H9 (cell line): ENCODE data around the gene NTRK2. TPM values are rescaled to one million over a fixed set of nuclear protein-coding genes. Genes with fewer than 3 reads are reported as not detected.

Experiments
- DNase-seq: peaks from one replicate; pipeline ENCODE4 v3.0.0-alpha.2; 2017
- H2AFZ ChIP-seq: one replicate; pipeline ENCODE4 v1.6.1; 2013; ENCODE audit warnings: mild to moderate bottlenecking, low read length, control low read depth, moderate library complexity
- H2AK5ac ChIP-seq: 2 replicates; pipeline ENCODE4 v1.6.1; 2013; ENCODE audit warnings: low read length, control low read depth, mixed read lengths; ENCODE audit not compliant: insufficient read length
- H2BK120ac ChIP-seq: one replicate; pipeline ENCODE4 v1.6.1; 2013; ENCODE audit warnings: low read depth, mild to moderate bottlenecking, low read length, control low read depth, inconsistent platforms; ENCODE audit not compliant: poor library complexity, severe bottlenecking
- H2BK12ac ChIP-seq: 2 replicates; pipeline ENCODE4 v1.6.1; 2013; ENCODE audit warnings: low read length, control low read depth, mixed read lengths, low read depth; ENCODE audit not compliant: insufficient read length
- H2BK15ac ChIP-seq: 2 replicates; pipeline ENCODE4 v1.6.1; 2013; ENCODE audit warnings: low read depth, low read length, control low read depth
- H2BK20ac ChIP-seq: one replicate; pipeline ENCODE4 v1.6.1; 2013; ENCODE audit warnings: low read depth, mild to moderate bottlenecking, low read length, control low read depth, inconsistent platforms; ENCODE audit not compliant: poor library complexity, severe bottlenecking
- H2BK5ac ChIP-seq: 2 replicates; pipeline ENCODE4 v1.6.1; 2013; ENCODE audit warnings: low read length, control low read depth, mixed read lengths; ENCODE audit not compliant: insufficient read length
- H3K14ac ChIP-seq: 2 replicates; pipeline ENCODE4 v1.6.1; 2013; ENCODE audit warnings: low read length, control low read depth; ENCODE audit not compliant: insufficient read depth
- H3K18ac ChIP-seq: 2 replicates; pipeline ENCODE4 v1.6.1; 2013; ENCODE audit warnings: low read depth, mild to moderate bottlenecking, mixed read lengths, low read length, control low read depth; ENCODE audit not compliant: insufficient read length
- H3K23ac ChIP-seq: 2 replicates; pipeline ENCODE4 v1.6.1; 2013; ENCODE audit warnings: low read length, control low read depth, mixed read lengths, low read depth; ENCODE audit not compliant: insufficient read length
- H3K23me2 ChIP-seq: 2 replicates; pipeline ENCODE4 v1.6.1; 2013; ENCODE audit warnings: low read depth, mild to moderate bottlenecking, mixed read lengths, low read length, control low read depth; ENCODE audit not compliant: insufficient read length, poor library complexity, severe bottlenecking
- H3K27ac ChIP-seq: 2 replicates; pipeline ENCODE4 v1.5.1; 2013; ENCODE audit warnings: low read length, control low read depth, mixed read lengths, low read depth; ENCODE audit not compliant: insufficient read length
- H3K27me3 ChIP-seq: 2 replicates; pipeline ENCODE4 v1.6.1; 2013; ENCODE audit warnings: low read length, control low read depth, inconsistent platforms; ENCODE audit not compliant: insufficient read depth
- H3K4ac ChIP-seq: 2 replicates; pipeline ENCODE4 v1.6.1; 2013; ENCODE audit warnings: low read depth, mild to moderate bottlenecking, control low read depth, inconsistent platforms, low read length, moderate library complexity
- H3K4me1 ChIP-seq: 2 replicates; pipeline ENCODE4 v1.6.1; 2013; ENCODE audit warnings: low read length, control low read depth, inconsistent platforms; ENCODE audit not compliant: insufficient read depth
- H3K4me2 ChIP-seq: 2 replicates; pipeline ENCODE4 v1.6.1; 2013; ENCODE audit warnings: low read length, control low read depth, mixed read lengths; ENCODE audit not compliant: insufficient read length, insufficient read depth
- H3K56ac ChIP-seq: 2 replicates; pipeline ENCODE4 v1.6.1; 2013; ENCODE audit warnings: low read depth, mild to moderate bottlenecking, mixed read lengths, low read length, control low read depth; ENCODE audit not compliant: insufficient read length
- H3K79me1 ChIP-seq: 2 replicates; pipeline ENCODE4 v1.6.1; 2013; ENCODE audit warnings: low read depth, mild to moderate bottlenecking, moderate library complexity, low read length, control low read depth, inconsistent platforms; ENCODE audit not compliant: insufficient read depth, poor library complexity, severe bottlenecking
- H3K79me2 ChIP-seq: 2 replicates; pipeline ENCODE4 v1.6.1; 2013; ENCODE audit warnings: low read length, control low read depth, inconsistent platforms; ENCODE audit not compliant: insufficient read depth
- H3K9ac ChIP-seq: 2 replicates; pipeline ENCODE4 v1.6.1; 2013; ENCODE audit warnings: low read length, control low read depth, mixed read lengths; ENCODE audit not compliant: insufficient read length; ENCODE audit errors: extremely low read depth
- H3K9me3 ChIP-seq: one replicate; pipeline ENCODE4 v1.6.1; 2013; ENCODE audit warnings: low read depth, low read length, inconsistent platforms; ENCODE audit not compliant: control insufficient read depth
- H3T11ph ChIP-seq: one replicate; pipeline ENCODE4 v1.6.1; 2013; ENCODE audit warnings: mild to moderate bottlenecking, low read length, control low read depth, inconsistent platforms
- H4K20me1 ChIP-seq: one replicate; pipeline ENCODE4 v1.6.1; 2013; ENCODE audit not compliant: control insufficient read depth, insufficient read length, insufficient read depth
- H4K5ac ChIP-seq: 2 replicates; pipeline ENCODE4 v1.6.1; 2013; ENCODE audit warnings: low read depth, mild to moderate bottlenecking, mixed read lengths, low read length, control low read depth; ENCODE audit not compliant: insufficient read length
- H4K8ac ChIP-seq: replicated peaks from 2 replicates; pipeline ENCODE4 v1.6.1; 2013; ENCODE audit warnings: low read length, control low read depth, mixed read lengths, low read depth; ENCODE audit not compliant: insufficient read length
- H4K91ac ChIP-seq: 2 replicates; pipeline ENCODE4 v1.6.1; 2013; ENCODE audit warnings: low read depth, mild to moderate bottlenecking, moderate library complexity, mixed read lengths, low read length, control low read depth; ENCODE audit not compliant: insufficient read length
- H3K27ac Mint-ChIP-seq, 3 experiments: 2 replicates in 2 of 3; 3 replicates in 1 of 3; pipeline ENCODE4 v1.8.0; 2020 to 2021; ENCODE audit warnings: mixed read lengths in 3 of 3, mild to moderate bottlenecking in 1 of 3, moderate library complexity in 1 of 3
- H3K27me3 Mint-ChIP-seq: 2 replicates; pipeline ENCODE4 v1.8.0; 2021; ENCODE audit warnings: low read depth, mild to moderate bottlenecking, moderate library complexity, mixed read lengths
- H3K36me3 Mint-ChIP-seq, 3 experiments: 2 replicates in 2 of 3; 3 replicates in 1 of 3; pipeline ENCODE4 v1.8.0; 2020 to 2021; ENCODE audit warnings: low read depth in 3 of 3, mixed read lengths in 3 of 3; ENCODE audit not compliant: insufficient read depth in 1 of 3
- H3K4me1 Mint-ChIP-seq, 2 experiments: 2 replicates each; pipeline ENCODE4 v1.8.0; 2020; ENCODE audit warnings: mixed read lengths in 2 of 2
- H3K4me3 Mint-ChIP-seq, 2 experiments: 2 replicates in 1 of 2; 3 replicates in 1 of 2; pipeline ENCODE4 v1.8.0; 2020 to 2021; ENCODE audit warnings: mild to moderate bottlenecking in 2 of 2, mixed read lengths in 2 of 2, moderate library complexity in 1 of 2
- H3K9me3 Mint-ChIP-seq, 2 experiments: 2 replicates in 1 of 2; 3 replicates in 1 of 2; pipeline ENCODE4 v1.8.0; 2020; ENCODE audit warnings: mild to moderate bottlenecking in 2 of 2, mixed read lengths in 2 of 2, moderate library complexity in 1 of 2
- WGBS: extraction: QIAGEN DNeasy Blood & Tissue Kit; methylation state at CpG from one replicate; pipeline ENCODE4 v1.1.7; 2013; ENCODE audit warnings: missing lambda C conversion rate, low lambda C conversion rate, mixed read lengths; ENCODE audit not compliant: insufficient read length; ENCODE audit errors: extremely low coverage; 5-methylcytosine and 5-hydroxymethylcytosine counted together
- total RNA-seq: library from RNA; stranded (reverse); gene quantifications from 2 replicates; pipeline ENCODE4 v1.2.1, GENCODE V29; 2021
- TF ChIP-seq, protein P1 (sequence below): fragments of 200-600 bp; sonication (generic); conservative IDR thresholded peaks from 3 replicates; pipeline ENCODE4 v1.8.0; 2021; ENCODE audit warnings: antibody characterized with exemption, mild to moderate bottlenecking

The NTRK2 gene
- total RNA-seq, 1 experiment from 2014 or later = 0.02 TPM

DNA sequence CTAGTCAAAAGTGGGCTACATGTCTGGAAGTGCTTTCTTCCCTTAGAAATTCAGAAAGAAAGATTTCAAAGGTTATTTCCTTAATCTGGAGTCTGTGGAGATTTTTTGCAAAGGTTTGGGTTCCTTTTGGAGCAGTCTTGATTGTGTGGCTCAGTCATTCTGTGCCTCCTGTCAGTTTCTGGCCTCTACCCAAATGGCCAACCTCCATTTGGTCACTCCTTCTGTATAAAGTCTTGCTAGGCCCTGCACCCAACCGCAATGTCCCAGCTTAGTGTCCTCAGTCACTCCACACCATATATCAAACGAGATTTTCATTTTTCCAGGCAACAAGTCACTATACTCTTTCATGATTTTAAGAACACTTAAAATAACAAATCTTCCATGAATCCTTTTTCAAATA, 199.6 kb downstream of the NTRK2 start:
- no CpG with 5 or more reads among the region's 2 CpGs for WGBS
- Histone ChIP-seq H3K79me1 (no peaks in the 10 kb centered on the region), H2BK120ac (no peak overlapping the region), H3K23me2 (no peaks in the 10 kb centered on the region), H3K18ac (no peak overlapping the region), H2BK12ac (no peak overlapping the region), H4K91ac (no peak overlapping the region), H3K4me2 (no peak overlapping the region), H3K9ac (no peak overlapping the region), H2AFZ (no peak overlapping the region), H3K9me3 (no peaks in the 10 kb centered on the region), H3K27me3 (no peaks in the 10 kb centered on the region), H3K4ac (no peak overlapping the region), H4K8ac (no peak overlapping the region), H3K79me2 (no peaks in the 10 kb centered on the region), H2BK15ac (no peak overlapping the region), H3T11ph (no peak overlapping the region), H2AK5ac (no peak overlapping the region), H3K14ac (no peak overlapping the region), H2BK20ac (no peak overlapping the region), H3K27ac (no peak overlapping the region), H4K5ac (no peak overlapping the region), H3K23ac (no peak overlapping the region), H3K56ac (no peak overlapping the region), H3K4me1 (peaks cover 3% of the 10 kb centered on the region; the same call in 1 of the 2 replicates), H2BK5ac (no peak overlapping the region), H4K20me1 (no peaks in the 10 kb centered on the region)
- TF ChIP-seq, protein P1, sequence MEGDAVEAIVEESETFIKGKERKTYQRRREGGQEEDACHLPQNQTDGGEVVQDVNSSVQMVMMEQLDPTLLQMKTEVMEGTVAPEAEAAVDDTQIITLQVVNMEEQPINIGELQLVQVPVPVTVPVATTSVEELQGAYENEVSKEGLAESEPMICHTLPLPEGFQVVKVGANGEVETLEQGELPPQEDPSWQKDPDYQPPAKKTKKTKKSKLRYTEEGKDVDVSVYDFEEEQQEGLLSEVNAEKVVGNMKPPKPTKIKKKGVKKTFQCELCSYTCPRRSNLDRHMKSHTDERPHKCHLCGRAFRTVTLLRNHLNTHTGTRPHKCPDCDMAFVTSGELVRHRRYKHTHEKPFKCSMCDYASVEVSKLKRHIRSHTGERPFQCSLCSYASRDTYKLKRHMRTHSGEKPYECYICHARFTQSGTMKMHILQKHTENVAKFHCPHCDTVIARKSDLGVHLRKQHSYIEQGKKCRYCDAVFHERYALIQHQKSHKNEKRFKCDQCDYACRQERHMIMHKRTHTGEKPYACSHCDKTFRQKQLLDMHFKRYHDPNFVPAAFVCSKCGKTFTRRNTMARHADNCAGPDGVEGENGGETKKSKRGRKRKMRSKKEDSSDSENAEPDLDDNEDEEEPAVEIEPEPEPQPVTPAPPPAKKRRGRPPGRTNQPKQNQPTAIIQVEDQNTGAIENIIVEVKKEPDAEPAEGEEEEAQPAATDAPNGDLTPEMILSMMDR = no peak
- peaks cover 6 to 7% of the 10 kb centered on the region in 2 experiments; a peak in 2 of 5 replicates for H3K9me3 Mint-ChIP-seq
- H3K27ac Mint-ChIP-seq = 0 out of 7 replicates have a peak overlapping the region, but pooled peaks of 1 of the 3 experiments have one; percentile 9
- peaks cover 18 to 34% of the 10 kb centered on the region in 2 experiments for H3K4me1 Mint-ChIP-seq
- peaks cover 0 to 9% (median 3%) of the 10 kb centered on the region in 3 experiments; a peak in 4 of 7 replicates for H3K36me3 Mint-ChIP-seq
- H3K27me3 Mint-ChIP-seq = no peaks in the 10 kb centered on the region
- H3K4me3 Mint-ChIP-seq = no peak overlapping the region
- DNase-seq = no peak
